ENCODE measurements around the gene ASB3. TPM values are rescaled to one million over a fixed set of nuclear protein-coding genes. Genes with fewer than 3 reads are reported as not detected.
A peak's percentile ranks its signal among the peaks of the same experiment; 100 is the strongest.

The ASB3 gene
- total and polyA plus RNA-seq, 9 of the 15 experiments (the other 6 are each of a cell fraction or from before 2014, with no cell fraction given) = 13.6 to 35.3 (median 18.7) TPM

- TF ChIP-seq MAX (CRISPR knock-in tag; IDR thresholded peaks at IDR 0.05) = peak; percentile 37; the same call in 1 of the 2 replicates
- TF ChIP-seq ZBTB43 (CRISPR knock-in tag; IDR thresholded peaks at IDR 0.05) = no peak
- TF ChIP-seq NFE2 (IDR thresholded peaks at IDR 0.05; ENCODE audit: low read depth) = no peak
- no peak for TF ChIP-seq NFYB (IDR thresholded peaks at IDR 0.05; ENCODE audit: extremely low read depth, insufficient read length)
- no peak for TF ChIP-seq TCF3 (CRISPR knock-in tag; IDR thresholded peaks at IDR 0.05)
- no peak for TF ChIP-seq FOXK2 (conservative IDR thresholded peaks at IDR 0.05 in 1 of 2, IDR thresholded peaks at IDR 0.05 in 1 of 2; ENCODE audit: low read depth in 2 of 2)
- no peak for TF ChIP-seq POLR2A (conservative IDR thresholded peaks at IDR 0.05)
- TF ChIP-seq SMARCA4 (IDR thresholded peaks at IDR 0.05) = no peak
- no peak for TF ChIP-seq ZNF431 (CRISPR knock-in tag; IDR thresholded peaks at IDR 0.05)
- TF ChIP-seq SRSF3 (IDR thresholded peaks at IDR 0.05; ENCODE audit: insufficient read depth, low read length) = no peak
- TF ChIP-seq E2F6 (IDR thresholded peaks at IDR 0.05; ENCODE audit: borderline replicate concordance in 1 of 2, extremely low read depth in 1 of 2, insufficient read depth in 1 of 2, insufficient read length in 1 of 2, low read depth in 1 of 2, low read length in 1 of 2, poor library complexity in 1 of 2, severe bottlenecking in 1 of 2) = peak in 1 of 2 experiments; percentile 37
These were observed 42.7 kb upstream of the ASB3 start (continued) for GRCh38 chr2:53829273-53829979.
